Tibial artery (tissue), 4 donors: ENCODE data around the gene KRTAP4-1.
"Not testable (repeated sequence)": the region's sequence is repeated elsewhere in the genome, so short reads cannot be mapped to it uniquely, and the experiment has no call there.

Source experiments
- DNase-seq, 2 donors: peaks; one replicate each; pipeline ENCODE4 v3.0.0-alpha.2; 2019
- H3K27ac ChIP-seq, 2 donors: fragments of 200-600 bp; sonication (generic) in 1 of 2; 1 replicate in 1 of 2; 2 replicates in 1 of 2; pipeline ENCODE4 v1.5.1; 2018 to 2019; ENCODE audit warnings: mild to moderate bottlenecking in 1 of 2
- H3K27me3 ChIP-seq, 2 donors: fragments of 200-600 bp; sonication (generic) in 1 of 2; one replicate each; pipeline versions ENCODE4 v1.5.1 to v1.6.0; 2016 to 2019
- H3K36me3 ChIP-seq, 3 donors: fragments of 200-600 bp; sonication (generic) in 2 of 3; one replicate each; pipeline ENCODE4 v1.5.1; 2016 to 2019; ENCODE audit warnings: mild to moderate bottlenecking in 2 of 3
- H3K4me1 ChIP-seq, 4 donors: fragments of 200-600 bp; sonication (generic) in 2 of 4; 1 replicate in 3 of 4; 2 replicates in 1 of 4; pipeline ENCODE4 v1.5.1; 2016 to 2019
- H3K4me3 ChIP-seq, 2 donors: fragments of 200-600 bp; sonication (generic) in 1 of 2; 1 replicate in 1 of 2; 2 replicates in 1 of 2; pipeline ENCODE4 v1.5.1; 2018 to 2019; ENCODE audit warnings: mild to moderate bottlenecking in 2 of 2
- H3K9me3 ChIP-seq, 3 donors: fragments of 200-600 bp; sonication (generic) in 1 of 3; one replicate each; pipeline ENCODE4 v1.5.1; 2016 to 2019
- CTCF ChIP-seq, 2 experiments: fragments of 200-600 bp in 1 of 2; fragments of 450-650 bp in 1 of 2; IDR thresholded peaks; one replicate each; pipeline ENCODE4 v1.5.1; 2017 to 2019; ENCODE audit warnings: antibody characterized with exemption in 2 of 2, mild to moderate bottlenecking in 1 of 2, moderate library complexity in 1 of 2
- intact Hi-C: fragments of 100-400 bp; cut with DNase I; formaldehyde crosslinking; loops from one replicate; pipeline ENCODE4 v1.15.0; 2023; ENCODE audit warnings: low total_unique reads

KRTAP4-1 gene

GRCh38 chr17:41167561-41167960 is 17.1 kb downstream of the KRTAP4-1 start:
- H3K27ac ChIP-seq, result no peak overlapping the region
- no peaks in the 10 kb centered on the region for H3K36me3 ChIP-seq
- H3K4me3 ChIP-seq, result no peak overlapping the region
- no peak for DNase-seq
- no peaks in the 10 kb centered on the region for H3K4me1 ChIP-seq
- no peaks in the 10 kb centered on the region for H3K9me3 ChIP-seq
- intact Hi-C loops, result no loop called here
- TF ChIP-seq CTCF (IDR thresholded peaks at IDR 0.05), result no peak
- no peaks in the 10 kb centered on the region for H3K27me3 ChIP-seq

DNA sequence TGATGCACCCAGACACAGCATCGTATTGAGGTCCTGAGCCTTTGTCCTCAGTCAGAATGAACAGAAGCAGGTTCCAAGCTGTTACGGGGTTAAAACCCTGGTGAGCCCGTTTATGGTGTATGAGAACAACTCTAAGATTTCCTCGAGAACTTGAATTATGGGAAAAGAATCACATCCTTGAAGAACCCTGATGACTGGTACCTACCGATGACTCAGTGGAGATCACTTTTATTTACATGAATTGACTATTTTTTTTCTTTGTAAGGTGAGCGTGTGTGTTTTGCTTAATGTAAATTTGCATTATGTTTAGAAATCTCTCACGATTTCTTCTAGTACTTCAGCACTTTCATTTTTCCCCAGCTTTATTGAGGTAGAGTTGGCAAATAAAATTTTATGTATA is 20.9 kb downstream of the KRTAP4-1 start:
- Histone ChIP-seq H3K27me3 (peaks cover 0 to 12% of the 10 kb centered on the region in 2 donors), H3K4me3 (no peak overlapping the region), H3K9me3 (no peaks in the 10 kb centered on the region), H3K4me1 (no peaks in the 10 kb centered on the region), H3K36me3 (no peaks in the 10 kb centered on the region), H3K27ac (no peak overlapping the region)
- TF ChIP-seq CTCF (IDR thresholded peaks at IDR 0.05), result no peak
- intact Hi-C loops, result no loop called here
- no peak for DNase-seq

- Histone ChIP-seq H3K9me3 (no peaks in the 10 kb centered on the region), H3K27me3 (peaks cover 0 to 21% of the 10 kb centered on the region in 2 donors), H3K4me1 (no peaks in the 10 kb centered on the region), H3K36me3 (no peaks in the 10 kb centered on the region), H3K27ac (no peak within 1 kb of the TSS), H3K4me3 (no peak within 1 kb of the TSS)
- DNase-seq, result no peak
- TF ChIP-seq CTCF (IDR thresholded peaks at IDR 0.05), result no peak
- intact Hi-C loops, result no loop called here
These were observed 24.1 kb downstream of the KRTAP4-1 start, which contains the start of gene KRTAP4-4 for GRCh38 chr17:41160648-41161047. TSS of gene KRTAP4-4 (minus strand) at chr17:41160748. CDS start at chr17:41160691, 57 bp downstream.

DNA sequence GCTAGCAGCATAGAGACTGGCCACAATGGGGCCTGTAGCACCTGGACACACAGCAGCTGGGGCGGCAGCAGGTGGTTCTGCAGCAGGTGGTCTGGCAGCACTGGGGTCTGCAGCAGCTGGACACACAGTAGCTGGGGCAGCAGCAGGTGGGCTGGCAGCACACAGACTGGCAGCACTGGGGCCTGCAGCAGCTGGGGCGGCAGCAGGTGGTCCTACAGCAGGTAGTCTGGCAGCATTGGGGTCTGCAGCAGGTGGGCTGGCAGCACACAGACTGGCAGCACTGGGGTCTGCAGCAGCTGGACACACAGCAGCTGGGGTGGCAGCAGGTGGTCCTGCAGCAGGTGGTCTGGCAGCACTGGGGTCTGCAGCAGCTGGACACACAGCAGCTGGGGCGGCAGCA is 24.5 kb downstream of the KRTAP4-1 start:
- H3K4me3 ChIP-seq, H3K4me1 ChIP-seq, DNase-seq, H3K9me3 ChIP-seq, intact Hi-C loops, H3K36me3 ChIP-seq, H3K27ac ChIP-seq: not testable (repeated sequence)
- H3K27me3 ChIP-seq, result peaks cover 0 to 21% of the 10 kb centered on the region in 2 donors

DNA sequence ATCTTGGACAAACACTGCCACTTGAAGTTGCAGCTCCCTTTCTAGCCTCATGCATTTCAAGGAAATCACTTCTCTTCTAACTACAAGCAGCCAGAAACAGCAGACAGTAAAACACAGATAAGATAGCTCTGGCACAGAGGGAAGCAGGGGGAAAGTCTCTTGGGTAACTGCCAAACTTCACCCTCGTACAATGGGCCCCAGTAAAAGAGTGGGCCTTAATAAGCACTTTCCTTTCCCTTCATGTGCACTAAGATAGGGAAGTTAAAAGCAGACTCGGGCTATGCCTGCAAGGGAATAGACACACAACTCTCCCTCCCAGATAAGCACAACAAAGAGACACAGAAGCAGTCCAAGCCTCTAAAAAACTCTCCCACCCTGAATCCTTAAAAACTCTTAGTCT is 30.9 kb downstream of the KRTAP4-1 start:
- Histone ChIP-seq H3K4me3 (no peak overlapping the region), H3K4me1 (no peaks in the 10 kb centered on the region), H3K27ac (no peak overlapping the region), H3K27me3 (peaks cover 0 to 12% of the 10 kb centered on the region in 2 donors), H3K36me3 (no peaks in the 10 kb centered on the region), H3K9me3 (no peaks in the 10 kb centered on the region)
- no peak for DNase-seq
- TF ChIP-seq CTCF (IDR thresholded peaks at IDR 0.05), result no peak
- intact Hi-C loops, result no loop called here

GRCh38 chr17:41151525-41151924 is 33.2 kb downstream of the KRTAP4-1 start:
- H3K27ac ChIP-seq, result no peak overlapping the region
- TF ChIP-seq CTCF (IDR thresholded peaks at IDR 0.05), result no peak
- H3K4me3 ChIP-seq, result no peak overlapping the region
- no peaks in the 10 kb centered on the region for H3K36me3 ChIP-seq
- intact Hi-C loops, result no loop called here
- H3K9me3 ChIP-seq, result no peaks in the 10 kb centered on the region
- H3K27me3 ChIP-seq, result peaks cover 0 to 4% of the 10 kb centered on the region in 2 donors
- no peak for DNase-seq
- no peaks in the 10 kb centered on the region for H3K4me1 ChIP-seq
